Measurements from ENCODE around the gene MX1.

DNA sequence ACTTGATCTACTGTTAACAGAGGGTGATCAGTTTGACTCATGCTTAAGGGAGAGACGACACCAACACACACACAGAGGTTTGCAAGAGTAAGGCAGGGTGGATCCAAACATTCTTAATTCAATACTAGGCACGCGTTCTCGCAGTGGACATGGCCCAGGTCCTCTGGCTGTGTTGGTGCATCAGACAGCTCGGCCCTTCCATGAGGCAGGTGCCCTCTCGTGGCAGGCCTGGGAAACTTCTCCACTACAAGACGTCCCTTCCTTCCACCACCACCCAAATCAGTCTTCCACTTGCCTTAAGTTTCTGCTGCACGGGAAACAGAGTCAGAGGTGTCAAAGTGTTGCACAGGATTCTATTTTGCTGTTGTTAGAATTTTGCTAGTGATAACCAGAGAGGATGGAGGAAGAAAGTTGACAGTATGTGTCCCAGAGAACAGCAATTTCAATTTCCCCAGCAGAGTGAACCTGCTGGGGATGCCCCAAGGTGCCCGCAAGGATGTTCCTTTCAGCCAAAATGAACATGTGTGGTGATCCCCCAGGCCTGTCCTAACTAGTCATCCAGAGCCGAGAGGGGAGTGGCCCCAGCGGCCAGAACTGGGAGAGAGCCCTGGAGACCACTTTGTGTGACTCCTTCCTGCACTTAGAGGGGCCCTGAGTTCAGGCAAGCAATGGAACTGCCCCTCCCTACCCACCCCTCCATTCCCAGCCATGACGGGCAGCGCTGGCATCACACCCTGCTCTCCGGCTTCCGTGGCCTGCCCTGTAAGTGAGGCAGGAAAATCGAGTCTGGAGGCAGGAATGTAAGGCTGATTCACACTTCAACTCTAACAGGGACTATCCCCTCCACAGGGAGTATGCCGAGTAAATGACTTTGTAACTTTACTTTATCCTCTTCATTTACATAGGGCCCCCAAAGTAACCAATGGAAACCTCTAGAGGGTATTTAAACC is 34.8 kb downstream of the MX1 start:
- TF ChIP-seq RARB (CRISPR knock-in tag; IDR thresholded peaks at IDR 0.05) (no peak), ZC3H10 (CRISPR knock-in tag; IDR thresholded peaks at IDR 0.05) (no peak), ISL1 (CRISPR knock-in tag; IDR thresholded peaks at IDR 0.05) (no peak), ZNF70 (CRISPR knock-in tag; IDR thresholded peaks at IDR 0.05) (no peak), OSR1 (CRISPR knock-in tag; IDR thresholded peaks at IDR 0.05) (no peak), CSDC2 (CRISPR knock-in tag; IDR thresholded peaks at IDR 0.05) (no peak), ZFP30 (CRISPR knock-in tag; IDR thresholded peaks at IDR 0.05) (no peak), PPARA (CRISPR knock-in tag; IDR thresholded peaks at IDR 0.05; ENCODE audit: borderline replicate concordance) (no peak), TCF4 (CRISPR knock-in tag; IDR thresholded peaks at IDR 0.05; ENCODE audit: borderline replicate concordance) (no peak)
- TF ChIP-seq, protein P1, sequence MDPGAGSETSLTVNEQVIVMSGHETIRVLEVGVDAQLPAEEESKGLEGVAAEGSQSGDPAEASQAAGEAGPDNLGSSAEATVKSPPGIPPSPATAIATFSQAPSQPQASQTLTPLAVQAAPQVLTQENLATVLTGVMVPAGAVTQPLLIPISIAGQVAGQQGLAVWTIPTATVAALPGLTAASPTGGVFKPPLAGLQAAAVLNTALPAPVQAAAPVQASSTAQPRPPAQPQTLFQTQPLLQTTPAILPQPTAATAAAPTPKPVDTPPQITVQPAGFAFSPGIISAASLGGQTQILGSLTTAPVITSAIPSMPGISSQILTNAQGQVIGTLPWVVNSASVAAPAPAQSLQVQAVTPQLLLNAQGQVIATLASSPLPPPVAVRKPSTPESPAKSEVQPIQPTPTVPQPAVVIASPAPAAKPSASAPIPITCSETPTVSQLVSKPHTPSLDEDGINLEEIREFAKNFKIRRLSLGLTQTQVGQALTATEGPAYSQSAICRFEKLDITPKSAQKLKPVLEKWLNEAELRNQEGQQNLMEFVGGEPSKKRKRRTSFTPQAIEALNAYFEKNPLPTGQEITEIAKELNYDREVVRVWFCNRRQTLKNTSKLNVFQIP (CRISPR knock-in tag; IDR thresholded peaks at IDR 0.05; ENCODE audit: borderline replicate concordance, low read depth), result no peak
- TF ChIP-seq, protein P2, sequence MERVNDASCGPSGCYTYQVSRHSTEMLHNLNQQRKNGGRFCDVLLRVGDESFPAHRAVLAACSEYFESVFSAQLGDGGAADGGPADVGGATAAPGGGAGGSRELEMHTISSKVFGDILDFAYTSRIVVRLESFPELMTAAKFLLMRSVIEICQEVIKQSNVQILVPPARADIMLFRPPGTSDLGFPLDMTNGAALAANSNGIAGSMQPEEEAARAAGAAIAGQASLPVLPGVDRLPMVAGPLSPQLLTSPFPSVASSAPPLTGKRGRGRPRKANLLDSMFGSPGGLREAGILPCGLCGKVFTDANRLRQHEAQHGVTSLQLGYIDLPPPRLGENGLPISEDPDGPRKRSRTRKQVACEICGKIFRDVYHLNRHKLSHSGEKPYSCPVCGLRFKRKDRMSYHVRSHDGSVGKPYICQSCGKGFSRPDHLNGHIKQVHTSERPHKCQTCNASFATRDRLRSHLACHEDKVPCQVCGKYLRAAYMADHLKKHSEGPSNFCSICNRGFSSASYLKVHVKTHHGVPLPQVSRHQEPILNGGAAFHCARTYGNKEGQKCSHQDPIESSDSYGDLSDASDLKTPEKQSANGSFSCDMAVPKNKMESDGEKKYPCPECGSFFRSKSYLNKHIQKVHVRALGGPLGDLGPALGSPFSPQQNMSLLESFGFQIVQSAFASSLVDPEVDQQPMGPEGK (CRISPR knock-in tag; IDR thresholded peaks at IDR 0.05; ENCODE audit: borderline replicate concordance), result no peak

Measured in SK-N-SH treated with all-trans-retinoic acid at 6 μM for 48 hours (cell line).